Measurements from ENCODE around the gene PWP2. TPM values are rescaled to one million over a fixed set of nuclear protein-coding genes. Genes with fewer than 3 reads are reported as not detected.

PWP2 gene
- total RNA-seq, 1 experiment from 2014 or later = 6.0 TPM

- H3K79me1 ChIP-seq (ENCODE audit: insufficient read depth, low read depth, low read length, poor library complexity, severe bottlenecking) = no peaks in the 10 kb centered on the region
- no peak overlapping the region for H2AFZ ChIP-seq (ENCODE audit: low read length)
- H3K27ac ChIP-seq (ENCODE audit: insufficient read length, low read depth, low read length) = no peak overlapping the region
- no peak overlapping the region for H2AK5ac ChIP-seq (ENCODE audit: insufficient read length, low read length)
- no peaks in the 10 kb centered on the region for H3K27me3 ChIP-seq (ENCODE audit: insufficient read depth, low read length)
- peaks cover 24 to 83% (median 75%) of the 10 kb centered on the region in 3 experiments; a peak in 6 of 7 replicates for H3K36me3 Mint-ChIP-seq (ENCODE audit: insufficient read depth in 1 of 3, low read depth in 3 of 3)
- H4K20me1 ChIP-seq (ENCODE audit: control insufficient read depth, insufficient read depth, insufficient read length) = no peaks in the 10 kb centered on the region
- no peak overlapping the region for H3K9ac ChIP-seq (ENCODE audit: extremely low read depth, insufficient read length, low read length)
- no peak overlapping the region for H3T11ph ChIP-seq (ENCODE audit: low read length)
- no peaks in the 10 kb centered on the region for H3K27me3 Mint-ChIP-seq (ENCODE audit: low read depth)
- no peak for TF ChIP-seq CTCF (conservative IDR thresholded peaks at IDR 0.05)
- H4K91ac ChIP-seq (ENCODE audit: insufficient read length, low read depth, low read length) = no peak overlapping the region
- H3K9me3 Mint-ChIP-seq = no peaks in the 10 kb centered on the region
- WGBS (ENCODE audit: extremely low coverage, insufficient read length, low lambda C conversion rate) = no CpG with 5 or more reads among the region's 3 CpGs
- H3K23ac ChIP-seq (ENCODE audit: insufficient read length, low read depth, low read length) = no peak overlapping the region
- no peak overlapping the region for H3K18ac ChIP-seq (ENCODE audit: insufficient read length, low read depth, low read length)
- no peak overlapping the region for H3K4me2 ChIP-seq (ENCODE audit: insufficient read depth, insufficient read length, low read length)
- no peak overlapping the region for H2BK12ac ChIP-seq (ENCODE audit: insufficient read length, low read depth, low read length)
- H3K56ac ChIP-seq (ENCODE audit: insufficient read length, low read depth, low read length) = no peak overlapping the region
- H3K4ac ChIP-seq (ENCODE audit: low read depth, low read length) = no peak overlapping the region
- H2BK5ac ChIP-seq (ENCODE audit: insufficient read length, low read length) = no peak overlapping the region
- no peak for DNase-seq
- H3K27ac Mint-ChIP-seq = peak overlapping the region in 1 of 3 experiments; percentile 34; a peak in 2 of 7 replicates
- H4K5ac ChIP-seq (ENCODE audit: insufficient read length, low read depth, low read length) = no peak overlapping the region
- no peak overlapping the region for H2BK15ac ChIP-seq (ENCODE audit: low read depth, low read length)
- H3K14ac ChIP-seq (ENCODE audit: insufficient read depth, low read length) = no peak overlapping the region
- H3K4me3 Mint-ChIP-seq = no peak overlapping the region
- no peak overlapping the region for H2BK120ac ChIP-seq (ENCODE audit: low read depth, low read length, poor library complexity, severe bottlenecking)
- H3K79me2 ChIP-seq (ENCODE audit: insufficient read depth, low read length) = no peaks in the 10 kb centered on the region
- H3K4me1 ChIP-seq (ENCODE audit: insufficient read depth, low read length) = no peaks in the 10 kb centered on the region
- no peak overlapping the region for H2BK20ac ChIP-seq (ENCODE audit: low read depth, low read length, poor library complexity, severe bottlenecking)
- H3K4me1 Mint-ChIP-seq = peaks cover 12% of the 10 kb centered on the region in 2 experiments
- H3K9me3 ChIP-seq (ENCODE audit: control insufficient read depth, low read depth, low read length) = no peaks in the 10 kb centered on the region
- no peak overlapping the region for H4K8ac ChIP-seq (replicated peaks; ENCODE audit: insufficient read length, low read depth, low read length)
- no peaks in the 10 kb centered on the region for H3K23me2 ChIP-seq (ENCODE audit: insufficient read length, low read depth, low read length, poor library complexity, severe bottlenecking)
Measured at GRCh38 chr21:44079446-44079845, 27.8 kb upstream of the PWP2 start.

All from H9 (cell line).